Measurements from ENCODE around the gene HIF1AN.

Gene HIF1AN

DNA sequence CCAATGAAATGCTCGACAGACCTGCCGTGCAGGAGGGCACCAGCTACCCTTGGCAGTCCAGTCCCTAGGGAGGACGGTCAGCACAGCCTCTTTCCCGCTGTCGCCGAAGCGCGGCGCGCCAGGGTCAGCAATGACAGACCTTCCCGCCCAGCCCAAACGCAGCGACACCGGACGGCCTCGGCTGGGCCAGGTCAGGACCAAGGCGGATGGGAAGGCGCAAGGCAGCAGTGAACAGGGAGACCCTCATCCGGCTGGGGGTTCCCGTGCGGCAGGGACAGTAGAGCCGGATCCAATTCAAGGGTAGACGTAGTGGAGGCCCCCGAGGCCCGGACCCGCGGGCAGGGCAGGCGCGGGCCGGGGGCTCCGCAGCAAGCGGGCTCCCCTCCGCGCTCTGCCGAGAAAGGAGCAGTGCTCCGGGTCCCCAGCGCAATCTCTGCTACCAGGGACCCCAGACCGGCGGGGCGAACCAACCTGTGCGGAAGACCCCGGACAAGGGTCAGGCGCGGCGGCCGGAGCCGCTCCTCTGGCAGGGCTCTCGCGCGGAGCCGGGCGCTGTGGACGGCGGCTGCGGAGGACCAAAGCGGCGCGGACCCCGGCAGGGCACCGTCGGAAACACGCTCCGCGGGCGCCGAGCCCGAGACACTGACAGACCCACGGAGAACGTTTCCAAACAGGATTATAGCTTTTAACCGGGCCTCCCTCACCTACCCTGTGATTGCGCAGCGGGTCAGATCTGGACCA, 16.3 kb upstream of the HIF1AN start, which contains the start of gene SEC31B:
SEC31B (minus strand) TSS at position 551 of the 741 bp plus-strand sequence. CDS start 2,909 bp downstream, outside the sequence.
- no peak within 1 kb of the TSS for H3K4me3 ChIP-seq (ENCODE audit: low read length)
- DNase-seq (ENCODE audit: low read depth, low spot score), result no peak

DNA sequence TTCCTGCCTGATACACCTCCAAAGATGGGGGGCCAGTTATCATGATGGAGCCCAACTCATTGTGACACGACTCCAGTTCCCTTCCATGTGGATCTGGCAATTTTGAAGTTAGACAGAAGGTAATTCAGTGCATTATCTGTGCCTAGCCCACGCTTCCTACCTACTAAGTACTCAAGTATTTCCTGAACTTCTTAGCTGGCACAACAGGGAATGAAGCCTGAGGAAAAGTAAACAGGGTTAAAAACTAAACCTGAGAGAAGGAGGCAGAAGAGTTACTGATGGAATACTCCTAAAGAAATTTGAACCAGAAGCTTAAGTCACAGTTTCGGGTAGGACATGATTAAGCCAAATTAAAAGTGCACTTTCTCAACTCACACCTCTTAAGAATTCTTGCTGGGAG, 14.9 kb upstream of the HIF1AN start:
- DNase-seq (ENCODE audit: low read depth, low spot score), result no peak
- H3K4me3 ChIP-seq (ENCODE audit: low read length), result no peak overlapping the region

DNA sequence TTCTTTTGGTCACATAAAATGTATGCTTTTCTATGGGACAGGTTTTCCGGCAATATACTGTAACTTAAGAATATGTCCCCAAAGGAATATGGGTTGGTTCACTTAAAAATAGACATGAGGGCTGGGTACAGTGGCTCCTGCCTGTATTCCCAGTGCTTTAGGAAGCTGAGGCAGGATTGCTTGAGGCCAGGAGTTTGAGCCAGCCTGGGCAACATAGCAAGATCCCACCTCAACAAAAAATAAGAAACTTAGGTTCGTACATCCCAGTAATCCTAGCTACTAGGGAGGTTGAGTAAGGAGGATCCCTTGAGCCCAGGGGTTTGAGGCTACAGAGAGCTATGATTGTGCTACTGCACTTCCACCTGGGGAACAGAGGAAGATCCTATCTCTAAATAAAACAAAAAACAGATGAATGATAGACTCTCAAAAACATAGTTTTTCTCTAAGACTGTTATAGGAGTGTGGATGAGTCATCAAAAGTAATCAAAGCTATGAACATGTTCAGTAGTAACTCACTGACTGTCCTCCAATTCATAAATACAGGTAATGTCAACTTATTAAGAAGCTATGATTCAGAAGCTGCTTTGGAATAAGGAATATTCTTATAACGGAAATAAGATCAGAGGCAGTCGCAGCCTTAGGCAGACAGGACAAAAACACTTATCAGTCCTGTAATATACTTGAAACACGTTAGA, 13.5 kb upstream of the HIF1AN start:
- DNase-seq (ENCODE audit: low read depth, low spot score), result no peak
- H3K4me3 ChIP-seq (ENCODE audit: low read length), result no peak overlapping the region

DNA sequence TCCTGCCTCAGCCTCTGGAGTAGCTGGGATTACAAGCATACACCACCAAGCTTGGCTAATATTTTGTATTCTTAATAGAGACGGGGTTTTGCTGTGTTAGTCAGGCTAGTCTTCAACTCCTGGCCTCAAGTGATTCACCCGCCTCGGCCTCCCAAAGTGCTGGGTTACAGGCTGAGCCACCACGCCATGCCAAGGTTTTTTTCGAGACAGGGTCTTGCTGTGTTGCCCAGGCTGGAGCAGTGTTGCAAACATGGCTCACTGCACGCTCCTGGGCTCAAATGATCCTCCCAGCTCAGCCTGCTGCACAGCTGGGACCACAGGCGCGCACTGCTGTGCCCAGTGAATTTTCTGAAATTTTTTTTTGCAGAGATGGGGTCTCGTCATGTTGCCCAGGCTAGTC, 12.8 kb upstream of the HIF1AN start:
- DNase-seq (ENCODE audit: low read depth, low spot score), result no peak
- no peak overlapping the region for H3K4me3 ChIP-seq (ENCODE audit: low read length)

DNA sequence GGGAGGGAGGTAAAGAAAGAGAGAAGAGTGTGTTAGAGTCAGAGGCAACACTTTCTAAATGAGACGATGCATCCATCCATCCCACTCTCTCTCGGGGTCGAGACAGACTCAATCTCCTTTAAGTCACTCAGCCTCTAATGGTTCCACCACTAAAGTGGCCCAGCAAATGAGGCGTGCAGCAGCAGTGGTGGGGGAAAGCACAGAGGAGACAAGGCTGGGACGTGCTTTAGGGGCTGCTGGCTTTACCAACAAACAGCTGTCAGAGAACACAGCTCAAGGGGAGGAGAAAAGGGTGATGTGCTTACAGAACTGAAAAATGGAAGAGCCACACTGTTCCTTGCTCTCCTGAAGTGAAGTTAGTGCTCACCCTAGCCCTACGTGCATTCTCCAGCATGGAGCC, 11.5 kb upstream of the HIF1AN start:
- no peak for DNase-seq (ENCODE audit: low read depth, low spot score)
- H3K4me3 ChIP-seq (ENCODE audit: low read length), result peak overlapping the region; percentile 11; the same call in 1 of the 2 replicates

DNA sequence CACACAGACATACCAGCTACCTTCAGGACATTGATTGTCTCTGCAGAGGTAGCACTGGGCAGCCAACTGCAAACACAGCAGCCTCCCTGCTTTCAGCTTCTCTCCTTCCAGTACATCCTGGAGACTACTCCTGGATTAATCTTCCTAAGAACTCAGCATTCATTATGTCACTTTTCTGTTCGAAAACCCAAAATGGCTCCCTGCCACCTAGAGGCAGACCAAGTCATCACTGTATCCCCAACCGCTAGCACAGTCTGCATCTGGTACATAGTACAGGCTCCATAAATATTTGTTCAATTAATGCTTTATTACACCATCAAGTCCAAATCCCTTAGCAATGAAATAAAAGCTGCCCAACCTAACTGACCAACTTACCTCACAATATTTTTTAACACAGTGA, 11.1 kb upstream of the HIF1AN start:
- no peak for DNase-seq (ENCODE audit: low read depth, low spot score)
- peak overlapping the region; percentile 11; the same call in 1 of the 2 replicates for H3K4me3 ChIP-seq (ENCODE audit: low read length)

DNA sequence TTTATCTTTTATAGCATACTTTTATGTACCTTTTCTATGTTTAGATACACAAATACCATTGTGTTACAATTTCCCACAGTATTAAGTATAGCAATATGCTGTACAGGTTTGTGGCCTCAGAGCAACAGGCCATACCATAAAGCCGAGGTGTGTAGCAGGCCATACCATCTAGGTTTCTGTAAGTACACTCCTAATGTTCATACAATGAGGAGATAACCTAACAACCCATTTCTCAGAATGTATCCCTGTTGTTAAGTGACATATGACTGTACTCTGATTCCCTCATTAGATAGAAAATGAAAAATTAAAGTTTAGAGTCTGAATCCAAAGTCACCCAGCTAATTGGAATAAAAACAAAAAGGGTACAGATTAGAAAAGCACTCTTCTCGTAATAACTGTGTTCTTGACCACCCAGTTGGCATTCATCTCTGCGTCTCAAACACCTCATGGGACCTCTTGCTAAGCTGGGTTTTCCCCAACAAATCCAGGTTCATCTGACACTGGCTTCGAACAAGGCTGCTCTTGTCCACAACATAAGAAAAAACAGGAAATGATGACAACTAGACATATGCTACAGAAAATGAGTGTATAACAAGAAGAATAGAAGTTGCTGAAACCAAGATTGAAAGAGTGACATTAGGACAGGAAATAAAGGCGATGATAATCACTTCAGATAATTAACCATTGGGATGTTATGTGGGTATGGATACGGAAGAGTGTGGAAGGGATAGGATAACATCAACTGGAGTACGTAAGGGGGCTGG, 7.4 kb upstream of the HIF1AN start:
- H3K4me3 ChIP-seq (ENCODE audit: low read length), result peak overlapping the region; percentile 80
- no peak for DNase-seq (ENCODE audit: low read depth, low spot score)

DNA sequence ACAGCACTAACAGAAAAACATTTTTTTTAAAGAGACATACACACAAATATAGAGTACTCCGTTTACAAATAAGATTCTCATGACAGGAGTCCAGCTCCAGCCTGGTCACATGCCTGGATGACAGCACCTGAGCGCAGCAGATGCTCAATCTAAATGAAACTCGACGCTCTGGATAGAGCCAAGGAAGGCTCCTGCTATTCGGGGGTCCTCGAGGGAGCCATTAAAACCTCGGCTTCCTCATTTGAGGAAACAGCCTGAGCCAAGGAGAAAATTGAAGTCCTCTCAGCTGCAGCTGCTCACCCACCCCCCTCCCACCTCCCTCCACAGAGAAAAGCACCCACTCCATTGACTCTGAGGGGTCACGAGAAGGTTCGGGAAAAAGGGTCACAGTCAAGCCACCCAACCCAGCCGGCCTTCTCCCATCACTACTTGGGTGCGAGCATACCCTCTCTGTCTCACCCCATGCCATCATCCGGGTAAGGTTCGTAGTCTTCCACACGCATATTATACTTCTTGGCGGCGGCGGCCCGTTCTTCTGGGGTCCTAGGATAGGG, 6.7 kb upstream of the HIF1AN start:
- no peak for DNase-seq (ENCODE audit: low read depth, low spot score)
- H3K4me3 ChIP-seq (ENCODE audit: low read length), result peak overlapping the region; percentile 80

DNA sequence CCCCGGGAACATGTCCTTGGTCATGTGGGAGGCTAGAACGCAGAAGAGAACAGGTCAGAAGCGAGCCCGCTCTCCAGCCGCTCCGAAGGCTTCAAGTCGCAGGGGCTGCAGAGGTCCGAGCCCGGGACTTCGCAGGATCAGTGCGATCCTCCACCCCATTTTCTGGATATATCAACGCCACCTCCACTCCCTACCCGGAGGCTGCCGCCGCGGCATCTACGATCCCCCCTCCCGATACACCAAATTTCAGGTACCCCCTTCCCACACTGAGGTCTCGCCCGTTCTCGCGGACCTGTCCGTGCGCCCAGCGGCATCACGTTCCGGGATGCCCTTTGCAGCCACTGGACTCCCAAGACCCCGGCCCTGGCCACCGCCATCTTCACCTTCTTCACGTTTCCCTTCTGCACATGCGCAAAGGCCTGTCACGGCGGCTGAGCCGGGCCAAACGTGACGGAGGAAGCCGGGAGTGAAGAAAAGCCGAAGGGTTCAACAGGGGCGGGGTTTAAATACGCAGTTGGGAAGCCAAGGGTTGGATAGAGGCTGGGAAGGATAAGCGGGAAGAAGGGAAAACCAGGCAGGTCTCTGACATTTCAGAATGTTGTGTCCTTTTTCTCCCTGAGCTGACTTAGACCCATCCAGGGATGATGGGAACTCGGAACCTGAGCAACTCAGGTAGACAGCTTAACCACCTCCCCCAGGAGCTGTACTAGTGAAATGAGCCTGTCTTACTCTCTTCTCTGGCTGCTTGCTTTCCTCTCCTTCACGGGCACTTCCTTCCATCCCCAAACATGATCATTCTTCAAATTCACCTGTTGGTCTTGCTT, 6.1 kb upstream of the HIF1AN start, which contains the start of gene NDUFB8:
NDUFB8 (minus strand) TSS at position 397 of the 824 bp plus-strand sequence; CDS start at position 377, 20 bp downstream.
- peak within 1 kb of the TSS; percentile 80 for H3K4me3 ChIP-seq (ENCODE audit: low read length)
- DNase-seq (ENCODE audit: low read depth, low spot score), result no peak

DNA sequence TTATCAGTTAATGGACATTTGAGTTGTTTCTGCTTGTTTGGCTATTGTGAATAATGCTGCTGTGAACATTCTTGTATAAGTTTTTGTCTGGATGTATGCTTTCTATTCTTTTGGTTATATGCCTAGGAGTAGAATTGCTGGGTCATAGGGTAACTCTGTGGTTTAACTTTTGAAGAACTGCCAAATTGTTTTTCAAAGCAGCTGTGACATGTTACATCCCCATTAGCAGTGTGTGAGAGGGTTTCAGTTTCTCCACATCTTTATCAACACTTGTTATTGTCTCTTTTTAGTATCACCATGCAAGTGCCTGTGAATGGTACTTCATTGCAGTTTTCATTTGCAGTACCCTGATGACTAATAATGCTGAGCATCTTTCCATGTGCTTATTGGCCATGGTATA, 4.0 kb upstream of the HIF1AN start:
- no peak for DNase-seq (ENCODE audit: low read depth, low spot score)
- no peak overlapping the region for H3K4me3 ChIP-seq (ENCODE audit: low read length)

DNA sequence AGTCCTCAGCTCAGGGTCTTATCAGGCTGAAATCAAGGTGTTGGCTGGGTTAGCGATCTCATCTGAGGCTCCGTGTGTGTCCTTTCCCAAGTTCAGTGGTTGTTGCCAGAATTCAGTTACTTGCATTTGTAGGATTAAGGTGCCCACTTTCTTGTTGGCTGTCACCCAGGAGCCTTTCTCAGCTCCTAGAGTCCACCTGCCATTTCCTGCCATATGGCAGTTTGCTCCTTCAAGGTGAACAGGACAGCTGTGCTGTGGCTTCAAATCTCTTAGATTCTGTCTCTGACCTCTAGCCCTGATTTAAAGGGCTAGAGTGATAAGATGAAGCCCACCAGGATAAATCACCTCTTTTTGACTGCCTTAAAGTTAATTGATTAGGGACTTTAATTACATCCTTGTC, 1.0 kb upstream of the HIF1AN start:
- DNase-seq (ENCODE audit: low read depth, low spot score), result peak; percentile 74
- H3K4me3 ChIP-seq (ENCODE audit: low read length), result no peak overlapping the region; the same call in 1 of the 2 replicates

DNA sequence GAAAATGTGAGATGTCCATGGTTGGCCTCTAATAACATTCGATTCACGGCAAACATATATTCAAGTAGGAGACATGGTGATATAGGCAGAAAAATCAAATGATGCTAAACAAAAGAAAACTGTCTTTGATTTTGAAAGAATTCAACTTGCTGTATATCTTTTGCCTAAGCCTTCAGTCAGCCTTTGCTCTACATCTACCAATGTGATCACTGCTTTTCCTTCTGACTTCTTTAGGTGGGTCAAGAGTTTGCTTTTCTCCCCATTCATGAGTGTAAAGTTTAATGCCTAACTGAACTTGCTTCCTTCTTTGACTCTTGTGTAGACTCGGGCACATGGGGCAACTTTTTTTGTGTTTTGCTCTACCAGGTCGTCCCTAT, 417 bp upstream of the HIF1AN start:
- peak overlapping the region; percentile 89 for H3K4me3 ChIP-seq (ENCODE audit: low read length)
- no peak for DNase-seq (ENCODE audit: low read depth, low spot score)

DNA sequence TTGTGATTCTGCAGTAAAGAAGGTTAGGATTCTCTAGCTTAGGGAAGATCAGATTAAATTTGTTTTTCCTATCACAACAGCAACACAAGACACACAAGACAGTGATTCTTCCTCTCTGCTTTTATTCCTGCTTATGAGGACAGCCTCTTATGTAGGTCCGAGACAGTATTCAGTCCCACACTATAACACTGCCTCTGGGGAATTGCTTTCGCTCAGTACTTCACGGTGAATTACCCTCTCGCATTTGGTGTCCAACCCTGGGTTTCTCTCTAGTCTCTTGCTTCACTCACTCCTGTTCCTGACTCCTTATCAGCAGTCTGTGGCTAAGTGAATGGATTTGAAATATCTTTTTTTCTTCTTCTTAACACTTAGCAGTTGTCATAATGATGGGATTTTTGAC, 1.7 kb downstream of the HIF1AN start:
- H3K4me3 ChIP-seq (ENCODE audit: low read length), result no peak overlapping the region
- DNase-seq (ENCODE audit: low read depth, low spot score), result no peak

DNA sequence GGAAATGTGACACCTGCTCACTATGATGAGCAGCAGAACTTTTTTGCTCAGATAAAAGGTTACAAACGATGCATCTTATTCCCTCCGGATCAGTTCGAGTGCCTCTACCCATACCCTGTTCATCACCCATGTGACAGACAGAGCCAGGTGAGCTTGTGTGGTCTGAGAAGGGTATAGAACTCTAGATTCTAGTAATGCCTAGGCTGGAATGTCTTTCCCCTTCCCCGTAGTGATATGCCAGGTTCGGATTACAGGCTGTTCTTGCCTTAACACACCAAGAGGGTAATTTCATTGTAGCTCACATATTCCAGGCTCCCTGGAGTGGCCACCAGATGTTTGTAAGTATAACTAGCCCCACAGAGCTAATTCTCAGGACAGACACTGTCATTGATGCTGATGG, 9.2 kb downstream of the HIF1AN start:
- no peak for DNase-seq (ENCODE audit: low read depth, low spot score)

DNA sequence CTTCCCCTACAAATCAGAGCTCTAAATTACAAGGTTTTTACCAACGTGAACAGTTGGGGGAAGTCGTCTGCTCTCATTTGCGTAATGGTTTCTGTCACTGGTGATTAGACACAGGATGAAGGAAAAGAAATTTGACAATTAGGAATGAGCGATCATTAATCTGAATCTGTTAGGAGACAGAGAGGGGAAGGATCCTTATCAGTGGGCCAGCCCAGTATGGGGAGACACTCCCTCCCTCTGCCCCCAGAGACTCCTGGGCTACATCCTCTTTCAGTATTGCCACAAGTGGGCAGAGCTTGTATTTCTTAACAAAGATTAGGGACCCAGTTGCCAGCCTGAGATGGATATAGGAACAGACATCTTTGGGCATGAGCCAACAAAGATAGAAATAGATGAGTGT, 15.5 kb downstream of the HIF1AN start:
- no peak for DNase-seq (ENCODE audit: low read depth, low spot score)
- H3K4me3 ChIP-seq (ENCODE audit: low read length), result no peak overlapping the region

More for the DNA sequence above, 9.2 kb downstream of the HIF1AN start:
- no peak overlapping the region for H3K4me3 ChIP-seq (ENCODE audit: low read length)

DNA sequence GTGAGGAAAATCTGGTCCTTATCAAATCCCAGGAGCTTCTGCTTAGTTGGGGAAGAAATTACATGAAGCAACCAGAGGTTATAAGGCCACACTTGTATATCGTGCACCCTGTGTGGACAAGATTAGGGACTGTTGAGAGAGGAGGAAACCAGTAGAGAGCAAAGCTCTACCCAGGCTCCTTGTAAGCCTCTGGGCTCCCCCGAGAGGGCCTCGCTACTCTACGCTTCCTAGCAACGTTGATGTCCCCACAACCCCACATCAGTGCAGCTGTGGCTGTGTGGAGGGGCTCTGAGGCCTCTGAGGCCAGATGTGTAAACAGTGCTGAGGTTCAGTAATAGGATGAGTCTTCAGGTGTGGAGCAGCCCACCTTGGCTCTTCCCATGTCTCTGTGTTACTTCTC, 16.0 kb downstream of the HIF1AN start:
- H3K4me3 ChIP-seq (ENCODE audit: low read length), result no peak overlapping the region
- DNase-seq (ENCODE audit: low read depth, low spot score), result peak; percentile 73

DNA sequence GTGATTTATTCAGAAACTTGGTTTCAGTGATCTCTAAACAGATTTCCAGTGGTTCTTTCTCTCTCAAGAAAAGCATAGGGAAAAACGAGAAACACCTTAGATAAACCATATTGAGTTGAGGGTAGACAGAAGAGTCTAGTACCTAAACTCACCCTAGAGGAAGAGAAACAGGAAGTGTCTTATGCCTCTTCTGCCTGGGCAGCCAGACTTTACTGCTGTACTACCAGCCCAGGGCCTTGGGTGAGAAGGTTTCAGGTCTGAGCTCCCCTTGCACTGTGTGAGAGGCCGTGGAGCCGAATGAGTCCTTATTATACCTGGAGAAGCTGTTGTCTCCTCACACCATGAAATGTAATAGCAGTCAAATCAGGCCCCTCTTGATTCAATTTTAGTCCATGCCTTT, 18.2 kb downstream of the HIF1AN start:
- DNase-seq (ENCODE audit: low read depth, low spot score), result no peak
- no peak overlapping the region for H3K4me3 ChIP-seq (ENCODE audit: low read length)

DNA sequence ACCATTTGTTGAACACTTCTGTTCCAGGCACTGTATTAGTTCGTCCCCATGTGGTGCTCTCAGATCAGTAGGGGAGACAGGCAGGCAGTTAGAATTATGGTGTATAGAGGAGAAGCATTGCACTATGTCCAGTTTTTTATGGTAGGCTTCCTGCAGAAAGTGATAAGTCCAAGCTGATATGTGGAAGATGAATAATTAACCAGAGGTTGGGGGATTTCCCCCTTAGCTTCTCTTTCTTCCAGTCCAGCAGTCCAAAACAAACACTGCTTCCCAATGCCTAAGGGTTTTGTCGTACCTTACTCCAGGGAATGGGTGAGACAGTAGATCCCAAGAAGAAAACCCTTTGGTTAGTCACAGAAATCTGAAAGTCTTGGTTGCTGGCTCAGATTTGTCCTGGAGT, 19.2 kb downstream of the HIF1AN start:
- DNase-seq (ENCODE audit: low read depth, low spot score), result no peak
- H3K4me3 ChIP-seq (ENCODE audit: low read length), result no peak overlapping the region

DNA sequence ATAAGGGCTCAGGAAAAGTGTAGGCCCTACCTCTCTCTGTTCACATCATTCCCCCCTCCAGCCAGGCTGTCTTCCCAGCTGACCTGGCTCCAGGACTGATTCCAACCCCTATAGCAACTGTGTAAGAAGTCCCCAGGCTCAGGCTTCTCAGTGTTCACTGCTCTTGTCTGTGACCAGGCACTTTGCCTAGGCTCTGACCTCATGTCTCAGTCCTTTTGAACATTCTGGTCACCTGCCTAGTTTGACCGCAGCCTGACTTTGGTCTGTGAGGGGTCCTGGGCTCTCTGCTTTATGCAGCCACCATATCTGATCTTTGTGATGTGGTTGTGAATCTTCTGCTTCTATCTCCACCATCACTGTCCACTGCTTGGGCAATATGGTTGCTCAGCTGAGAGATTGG, 24.5 kb downstream of the HIF1AN start:
- H3K4me3 ChIP-seq (ENCODE audit: low read length), result no peak overlapping the region
- no peak for DNase-seq (ENCODE audit: low read depth, low spot score)

All from Jurkat, Clone E6-1 (cell line).